CD4-positive, alpha-beta T cell treated with Interleukin-6 for 4 hours (primary cell): ENCODE data around the gene PPP1R36.
A peak's percentile ranks its signal among the peaks of the same experiment; 100 is the strongest.
"Not testable (repeated sequence)": the region's sequence is repeated elsewhere in the genome, so short reads cannot be mapped to it uniquely, and the experiment has no call there.

Experiments
- DNase-seq: peaks from one replicate; pipeline ENCODE4 v3.0.0-alpha.2; 2020; ENCODE audit warnings: mixed read lengths

Gene PPP1R36, protein sequence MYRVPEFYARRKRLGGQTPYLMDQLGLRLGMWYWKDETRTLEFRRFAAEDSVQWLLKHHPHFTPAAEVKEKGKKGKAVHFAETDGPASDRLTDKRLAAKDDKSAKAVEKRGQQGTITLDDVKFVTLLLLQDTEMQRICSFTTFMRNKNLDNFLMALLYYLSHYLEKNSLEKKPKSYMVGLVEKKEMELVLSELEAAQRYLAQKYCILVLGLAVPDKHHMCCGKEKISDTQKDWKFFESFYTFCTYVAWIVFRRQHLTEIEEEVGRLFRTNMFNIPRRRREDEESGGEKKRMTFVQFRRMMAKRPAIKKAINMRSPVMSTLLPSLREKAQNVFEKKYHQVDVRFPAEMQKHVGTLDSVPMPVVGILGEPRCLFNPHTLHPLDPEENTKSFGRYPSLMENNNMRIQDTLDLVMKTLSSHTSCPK

DNA sequence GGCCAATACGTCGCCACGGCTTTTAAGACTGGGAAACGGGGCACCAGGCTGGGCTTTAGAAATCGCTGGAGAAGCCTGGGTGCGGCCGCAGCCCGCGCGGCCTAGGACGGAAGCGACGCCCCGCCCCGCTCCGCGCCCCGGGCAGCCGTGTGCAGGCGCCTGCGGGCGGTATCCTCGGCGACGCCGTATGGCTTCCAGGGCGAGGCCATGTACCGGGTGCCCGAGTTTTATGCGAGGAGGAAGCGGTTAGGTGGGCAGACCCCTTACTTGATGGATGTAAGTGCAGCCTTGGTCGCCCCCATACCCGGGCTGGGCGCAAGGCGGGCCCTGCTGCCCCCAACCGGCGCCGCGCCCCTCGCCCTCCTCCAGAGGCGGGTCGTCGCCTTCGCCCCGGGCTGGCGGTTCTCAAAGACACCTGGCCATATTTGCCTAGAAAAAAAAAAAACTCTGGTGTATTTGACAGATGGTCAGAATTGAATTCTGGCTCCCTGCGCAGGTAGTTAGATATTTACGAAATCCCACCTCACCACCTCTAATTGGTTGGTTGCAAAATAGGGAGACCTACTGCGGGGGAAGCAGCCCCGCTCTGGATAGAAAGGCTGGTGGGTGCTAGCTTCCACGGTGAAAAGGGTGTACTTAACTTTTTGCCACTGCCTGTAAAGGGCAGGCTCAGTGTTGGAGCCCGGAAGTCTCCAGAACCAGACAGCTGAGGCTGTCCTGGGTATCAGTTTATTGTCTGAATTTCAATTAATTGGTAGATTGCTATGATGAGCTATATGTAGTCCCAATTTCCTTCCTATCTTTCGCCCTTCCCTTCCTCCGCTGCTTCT lies at the start of gene PPP1R36:
TSS of gene PPP1R36 (plus strand) at position 171 of the 830 bp plus-strand sequence. CDS start at position 208, 37 bp downstream.
- peak; percentile 65 for DNase-seq

GRCh38 chr14:64500088-64500487 lies 49.7 kb upstream of the PPP1R36 start:
- no peak for DNase-seq

GRCh38 chr14:64501411-64502171 lies 48.2 kb upstream of the PPP1R36 start:
- DNase-seq = peak; percentile 14

DNA sequence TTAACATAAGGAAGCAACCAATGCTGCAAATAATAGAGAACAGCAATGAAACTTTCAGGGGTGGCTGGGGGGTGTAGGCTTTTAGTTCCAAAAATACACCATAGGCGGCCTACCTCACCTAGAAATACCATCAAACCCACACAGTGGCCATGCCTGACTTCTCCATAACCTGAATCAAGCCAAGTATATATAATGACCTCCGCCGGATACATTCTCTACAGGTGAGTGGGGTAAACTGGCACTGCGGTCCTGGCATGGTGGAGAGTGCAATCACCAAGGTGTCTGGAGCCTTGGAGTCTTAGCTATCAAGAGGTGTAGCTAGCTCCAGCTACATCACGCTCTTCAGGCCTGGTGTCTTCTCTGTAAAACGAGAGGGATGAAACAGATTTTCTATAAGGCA lies 47.3 kb upstream of the PPP1R36 start:
- peak; percentile 29 for DNase-seq

GRCh38 chr14:64502887-64503433 lies 46.8 kb upstream of the PPP1R36 start:
- DNase-seq = peak; percentile 50

GRCh38 chr14:64503434-64504309 lies 46.1 kb upstream of the PPP1R36 start, which contains the start of gene ZBTB25:
Gene ZBTB25, minus strand, starts transcription at chr14:64503838. Its CDS starts 13,305 bp downstream, at chr14:64490533.
- DNase-seq = peak; percentile 95

- peak; percentile 84 for DNase-seq
Measured at GRCh38 chr14:64504310-64504896, 45.4 kb upstream of the PPP1R36 start, which contains the start of gene ZBTB1. Gene ZBTB1, plus strand, starts transcription at chr14:64504770. Its CDS starts 16,735 bp downstream, at chr14:64521505.

DNA sequence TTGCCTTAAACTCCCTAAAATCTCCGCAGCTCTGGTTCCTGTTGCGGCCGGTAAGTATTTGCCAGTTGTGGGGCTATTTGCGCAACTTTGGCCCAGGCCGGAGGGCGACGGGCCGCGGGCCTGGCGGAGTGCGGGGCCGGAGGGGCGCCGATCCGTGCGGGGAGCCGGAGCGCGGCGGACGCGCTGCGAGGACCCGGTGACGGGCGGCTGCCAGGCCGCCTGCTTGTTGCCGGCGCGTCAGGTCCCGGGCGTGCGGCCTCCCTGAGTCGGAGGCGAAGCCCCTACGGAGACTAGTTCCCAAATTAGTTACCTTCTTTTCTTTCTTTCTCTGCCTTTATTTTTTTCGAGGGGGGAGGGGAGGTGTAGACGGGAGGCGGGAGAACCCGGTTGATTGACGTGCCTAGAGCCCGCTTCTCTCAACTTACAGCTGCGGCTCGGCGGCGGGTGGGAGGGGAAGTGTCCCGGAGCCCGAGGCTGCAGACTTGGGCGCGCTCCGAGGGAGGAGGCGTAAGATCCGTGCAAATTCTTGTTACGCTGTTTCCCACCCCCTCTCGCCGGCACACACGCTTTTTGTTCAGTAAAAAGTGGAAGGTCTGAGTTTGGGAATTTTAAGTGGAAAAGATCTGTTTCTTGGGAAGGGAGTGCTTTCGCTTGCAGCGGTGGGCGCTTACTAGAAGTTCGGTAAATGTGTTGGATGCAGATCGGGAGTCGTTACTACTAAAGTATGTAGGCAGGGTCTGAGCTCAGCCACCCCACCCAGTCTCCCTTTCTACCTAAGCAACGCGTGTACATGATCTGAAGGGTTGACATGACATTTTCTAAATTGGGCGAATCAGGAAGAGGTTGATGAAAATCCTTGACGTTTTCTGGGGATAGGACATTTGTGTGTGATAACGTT lies 44.6 kb upstream of the PPP1R36 start:
- peak; percentile 87 for DNase-seq

DNA sequence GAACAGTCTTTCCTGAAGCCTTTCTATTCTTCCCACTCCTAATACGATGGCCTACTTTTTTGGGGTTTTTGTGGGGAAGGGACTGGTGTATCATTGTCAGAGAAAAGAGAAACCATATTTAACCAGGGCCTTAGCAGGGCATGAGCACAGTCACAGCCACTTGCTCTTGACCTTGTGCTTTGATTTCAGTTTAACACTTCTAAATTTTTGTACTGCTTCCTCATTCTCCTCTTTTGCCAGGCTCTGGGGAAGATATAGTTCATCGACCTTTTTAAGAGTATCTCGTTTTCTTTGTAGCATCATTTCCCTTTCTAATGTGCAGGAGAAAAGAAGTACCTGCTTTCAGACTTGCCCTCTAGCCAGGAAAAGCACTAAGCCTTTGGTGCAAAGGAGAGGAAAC lies 43.0 kb upstream of the PPP1R36 start:
- DNase-seq = no peak

GRCh38 chr14:64507376-64508156 lies 42.2 kb upstream of the PPP1R36 start:
- DNase-seq = peak; percentile 48

DNA sequence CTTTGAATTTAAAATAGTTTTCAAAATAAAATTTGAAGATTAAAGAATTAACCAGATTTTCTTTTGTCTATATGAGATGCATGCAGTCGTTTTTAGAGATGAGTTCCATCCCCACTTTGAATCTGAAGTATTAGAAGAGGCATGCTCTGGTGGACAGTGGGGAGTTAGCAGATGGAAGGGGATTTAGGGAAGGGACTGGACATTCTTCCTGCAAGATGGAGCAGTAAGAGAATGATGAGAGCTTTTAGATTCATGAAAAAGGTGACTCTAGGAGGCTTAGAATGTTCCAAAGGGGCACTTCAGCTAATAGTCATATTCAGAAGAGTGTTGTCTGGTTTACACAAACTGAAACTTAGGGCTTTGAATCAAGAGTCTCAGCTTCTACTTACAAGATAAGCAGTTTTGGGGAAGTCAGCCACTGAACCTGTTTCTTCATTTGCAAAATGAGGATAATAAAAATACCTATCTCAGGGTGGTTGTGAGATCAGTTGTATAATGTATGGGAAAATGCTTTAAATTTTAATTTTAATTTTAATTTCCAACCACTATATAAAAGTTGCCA lies 41.5 kb upstream of the PPP1R36 start:
- no peak for DNase-seq

DNA sequence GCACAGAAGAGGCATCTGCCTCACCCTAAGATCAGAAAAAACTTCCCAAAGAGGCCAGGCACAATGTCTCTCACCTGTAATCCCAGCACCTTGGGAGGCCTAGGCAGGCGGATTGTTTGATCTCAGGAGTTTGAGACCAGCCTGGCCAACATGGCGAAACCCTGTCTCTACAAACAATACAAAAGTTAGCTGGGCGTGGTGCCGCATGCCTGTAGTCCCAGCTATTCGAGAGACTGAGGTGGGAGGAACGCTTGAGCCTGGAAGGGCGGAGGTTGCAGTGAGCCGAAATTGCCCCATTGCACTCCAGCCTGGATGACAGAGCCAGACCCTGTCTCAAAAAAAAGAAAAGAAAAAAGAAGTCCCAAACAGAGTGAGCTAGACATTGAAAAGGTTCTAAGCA lies 40.7 kb upstream of the PPP1R36 start:
- DNase-seq = no peak

DNA sequence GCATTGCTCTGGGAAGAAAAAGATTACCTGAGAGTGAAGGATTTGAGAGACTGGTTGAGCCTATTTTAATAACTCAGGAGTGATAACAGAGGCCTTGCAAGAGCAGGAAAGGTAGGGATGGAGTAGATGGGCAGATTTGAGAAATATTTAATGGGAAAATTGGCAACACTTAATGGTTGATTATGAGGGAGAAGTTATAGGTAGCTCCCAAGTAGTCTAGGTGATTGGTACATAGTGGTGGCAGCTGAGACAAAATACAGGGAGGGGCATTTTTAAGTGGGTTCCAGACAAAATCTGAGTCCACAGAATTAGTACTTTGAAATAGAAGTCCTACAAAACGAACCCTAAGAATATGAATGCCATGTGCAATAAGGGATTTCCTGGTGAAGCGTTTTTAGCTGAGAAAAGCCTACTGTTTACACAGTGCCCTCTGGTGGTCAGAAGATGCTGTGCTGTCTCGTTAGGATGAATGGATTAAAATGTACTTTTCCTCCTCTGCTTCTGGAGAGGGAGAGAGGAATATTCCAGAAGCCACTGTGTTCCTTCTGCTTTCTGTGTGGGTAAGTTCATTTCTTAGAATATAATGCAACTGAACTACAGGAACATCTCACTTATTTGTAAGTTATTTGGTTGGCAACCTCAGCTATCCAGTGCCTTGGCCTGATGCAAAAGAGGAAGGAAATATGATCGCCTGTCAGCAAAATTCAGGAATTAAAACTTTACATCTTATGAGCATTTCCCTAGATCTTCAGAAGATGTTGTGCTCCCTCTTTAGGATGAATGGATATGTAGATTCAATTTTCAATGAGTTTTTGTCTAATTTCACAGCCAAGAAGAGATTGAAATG lies 38.7 kb upstream of the PPP1R36 start:
- peak; percentile 77 for DNase-seq

DNA sequence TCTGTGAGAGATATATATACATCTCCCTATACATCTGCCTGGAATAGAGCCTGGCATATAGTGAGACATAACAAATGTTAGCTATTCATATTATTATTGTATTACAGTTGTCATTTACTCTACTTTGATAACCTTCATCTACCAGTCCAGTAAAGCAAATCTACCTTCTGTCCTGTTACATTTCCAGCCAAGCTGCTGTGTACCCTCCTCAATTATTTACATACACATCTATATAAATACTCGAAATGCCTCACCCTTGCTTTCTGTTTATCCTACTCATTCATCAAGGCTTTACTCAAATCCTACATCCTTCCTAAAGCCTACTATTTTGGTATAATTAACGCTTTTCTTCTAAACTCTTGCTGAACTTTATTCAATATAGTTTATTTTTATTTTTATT lies 36.5 kb upstream of the PPP1R36 start:
- DNase-seq = no peak

DNA sequence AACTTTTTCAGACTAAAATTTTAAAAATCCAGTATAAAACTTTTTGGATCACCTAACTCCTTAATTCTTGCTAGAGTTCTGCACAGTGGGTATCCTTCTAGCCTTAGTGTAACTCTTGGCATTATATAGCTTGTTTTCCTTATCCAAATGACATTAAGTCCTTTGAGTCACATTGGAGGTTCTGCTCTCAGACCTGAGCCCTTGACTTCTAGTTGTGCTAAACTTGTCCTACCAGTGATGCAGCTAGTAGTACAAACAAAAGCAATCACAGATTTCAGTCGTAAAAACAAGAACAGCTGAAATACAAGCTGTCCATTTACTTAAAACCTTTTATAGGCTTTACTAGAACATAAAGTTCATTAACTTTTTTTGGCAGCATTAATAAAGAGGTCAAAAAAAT lies 34.7 kb upstream of the PPP1R36 start:
- DNase-seq = no peak

DNA sequence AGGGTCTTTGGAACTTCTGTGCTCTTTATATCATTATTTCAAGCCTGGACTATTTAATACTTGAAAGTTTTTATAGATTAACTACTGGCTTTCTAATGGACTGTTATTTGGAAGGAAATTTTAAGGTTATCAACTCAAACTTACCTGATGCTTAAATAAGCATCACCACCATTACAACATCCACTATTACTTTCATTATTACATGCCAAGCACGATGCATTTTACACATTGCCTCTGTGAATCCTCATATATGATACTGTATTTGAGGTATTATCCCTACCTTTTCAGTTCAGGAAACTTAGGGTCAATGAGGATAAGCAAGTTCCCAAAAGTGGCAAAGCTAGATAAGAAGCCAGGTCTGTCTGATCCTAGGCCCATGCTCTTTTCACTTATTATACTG lies 32.8 kb upstream of the PPP1R36 start:
- DNase-seq = no peak

DNA sequence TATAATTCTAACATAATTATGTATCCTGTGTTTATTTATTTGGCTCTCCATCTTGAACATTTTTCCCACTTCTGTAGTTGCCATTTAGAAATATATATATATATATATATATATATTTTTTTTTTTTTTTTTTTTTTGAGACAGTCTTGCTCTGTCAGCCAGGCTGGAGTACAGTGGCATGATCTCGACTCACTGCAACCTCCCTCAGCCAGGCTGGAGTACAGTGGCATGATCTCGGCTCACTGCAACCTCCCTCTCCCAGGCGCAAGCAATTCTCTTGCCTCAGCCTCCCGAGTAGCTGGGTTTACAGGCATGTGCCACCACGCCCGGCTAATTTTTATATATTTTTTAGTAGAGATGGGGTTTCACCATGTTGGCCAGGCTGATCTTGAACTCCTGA lies 32.1 kb upstream of the PPP1R36 start:
- DNase-seq = not testable (repeated sequence)

- no peak for DNase-seq
Measured at GRCh38 chr14:64518229-64518628, 31.5 kb upstream of the PPP1R36 start.
